SK-N-MC (cell line): ENCODE results near the gene FARSB.

Experiments
- EZH2 ChIP-seq: fragments of 200-600 bp; sonication (generic); IDR thresholded peaks from one replicate; pipeline ENCODE4 v1.6.1; 2017; ENCODE audit warnings: antibody characterized with exemption
- FOXP2 ChIP-seq: optimal IDR thresholded peaks from 2 replicates; pipeline ENCODE3; 2011; ENCODE audit warnings: mild to moderate bottlenecking, moderate library complexity; ENCODE audit not compliant: insufficient read depth; ENCODE audit errors: extremely low read length, control extremely low read depth
- POLR2AphosphoS5 ChIP-seq: IDR thresholded peaks from 2 replicates; pipeline ENCODE4 v1.6.1; 2012; ENCODE audit warnings: mild to moderate bottlenecking, low read depth, low read length, borderline replicate concordance

DNA sequence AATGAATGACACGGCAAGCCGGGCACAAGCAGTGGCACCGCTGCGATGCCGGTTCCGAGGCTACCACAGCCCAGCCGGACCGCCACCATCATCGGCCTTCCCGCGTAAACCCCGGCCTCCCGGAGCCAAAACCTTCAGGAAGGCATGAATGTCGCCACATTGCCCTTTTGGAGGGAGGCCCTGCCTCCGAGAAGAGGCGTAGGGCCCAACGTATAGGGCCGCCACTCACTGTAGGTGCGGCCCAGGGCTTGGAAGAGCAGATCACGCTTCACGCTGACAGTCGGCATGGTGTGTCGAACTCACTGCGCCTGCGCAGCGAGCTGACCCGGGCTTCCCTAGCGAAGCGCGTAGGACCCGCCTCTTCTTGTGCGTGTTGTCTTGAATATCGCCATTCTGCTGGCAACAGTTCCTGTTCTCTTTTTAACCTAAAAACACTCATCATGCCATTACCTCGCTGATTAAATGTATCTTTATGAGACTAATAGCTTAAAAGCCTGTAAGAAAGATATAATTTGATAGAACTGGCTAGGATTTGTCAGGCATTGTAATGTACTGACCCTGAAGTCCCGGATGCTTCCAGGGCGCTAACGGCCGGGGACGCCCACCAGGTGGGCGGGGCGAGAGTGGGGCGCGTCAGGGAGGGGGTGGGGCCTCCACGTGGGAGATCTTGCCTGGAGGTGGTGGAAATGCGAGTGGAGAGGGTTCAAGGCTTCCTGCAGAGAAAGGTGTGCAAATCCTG is at the start of gene FARSB:
- TF ChIP-seq POLR2AphosphoS5: peak; percentile 90
- no peak for TF ChIP-seq EZH2
- TF ChIP-seq FOXP2: no peak
